Loucy (cell line): ENCODE measurements around the gene ZNF592.

Source experiments
- H2AFZ ChIP-seq: fragments of 200-600 bp; sonication (generic); 2 replicates; pipeline ENCODE4 v1.6.0; 2016; ENCODE audit warnings: antibody characterized with exemption, mild to moderate bottlenecking, low read length, moderate library complexity
- H3F3A ChIP-seq: fragments of 200-600 bp; 2 replicates; pipeline ENCODE4 v1.6.0; 2016; ENCODE audit warnings: antibody characterized with exemption, low read depth, mild to moderate bottlenecking
- H3K27me3 ChIP-seq: fragments of 200-600 bp; sonication (generic); 2 replicates; pipeline ENCODE4 v1.6.1; 2014; ENCODE audit warnings: low read length, mild to moderate bottlenecking; ENCODE audit not compliant: insufficient read depth, poor library complexity, severe bottlenecking
- H3K36me3 ChIP-seq: fragments of 200-600 bp; sonication (generic); 2 replicates; pipeline ENCODE4 v1.6.1; 2016; ENCODE audit warnings: low read length; ENCODE audit not compliant: insufficient read depth
- H3K4me1 ChIP-seq: fragments of 200-600 bp; sonication (generic); 2 replicates; pipeline ENCODE4 v1.5.1; 2014; ENCODE audit warnings: low read length, mild to moderate bottlenecking; ENCODE audit not compliant: insufficient read depth, poor library complexity, severe bottlenecking
- H3K4me2 ChIP-seq: fragments of 200-600 bp; sonication (generic); 2 replicates; pipeline ENCODE4 v1.6.0; 2014; ENCODE audit warnings: antibody characterized with exemption, low read length, low read depth, mild to moderate bottlenecking; ENCODE audit not compliant: poor library complexity, severe bottlenecking
- H3K4me3 ChIP-seq: fragments of 200-600 bp; sonication (generic); 2 replicates; pipeline ENCODE4 v1.5.1; 2014; ENCODE audit warnings: low read length, mild to moderate bottlenecking, mixed read lengths; ENCODE audit not compliant: poor library complexity, severe bottlenecking
- H3K79me2 ChIP-seq: fragments of 200-600 bp; sonication (generic); 2 replicates; pipeline ENCODE4 v1.6.1; 2014; ENCODE audit warnings: low read length; ENCODE audit not compliant: insufficient read depth
- H3K9ac ChIP-seq: fragments of 200-600 bp; sonication (generic); 2 replicates; pipeline ENCODE4 v1.6.0; 2014; ENCODE audit warnings: mild to moderate bottlenecking, low read depth, low read length, moderate library complexity; ENCODE audit not compliant: poor library complexity, severe bottlenecking
- H3K9me2 ChIP-seq: fragments of 200-600 bp; sonication (generic); replicated peaks from 2 replicates; pipeline ENCODE4 v1.6.1; 2016; ENCODE audit warnings: low read depth, low read length, mixed read lengths
- H3K9me3 ChIP-seq: fragments of 200-600 bp; sonication (generic); 2 replicates; pipeline ENCODE4 v1.6.1; 2014; ENCODE audit warnings: mild to moderate bottlenecking, antibody characterized with exemption, low read length, low read depth; ENCODE audit not compliant: insufficient read depth
- H4K20me1 ChIP-seq: fragments of 200-600 bp; sonication (generic); 2 replicates; pipeline ENCODE4 v1.6.0; 2014; ENCODE audit warnings: antibody characterized with exemption, low read length, mild to moderate bottlenecking; ENCODE audit not compliant: insufficient read depth, poor library complexity, severe bottlenecking
- EZH2phosphoT487 ChIP-seq: fragments of 200-600 bp; IDR thresholded peaks from 2 replicates; pipeline ENCODE4 v1.6.1; 2018; ENCODE audit warnings: antibody characterized with exemption, mild to moderate bottlenecking, moderate library complexity, borderline replicate concordance
- TF ChIP-seq, protein P1 (sequence below): fragments of 200-600 bp; sonication (generic); conservative IDR thresholded peaks from 2 replicates; pipeline ENCODE4 v1.5.1; 2014; ENCODE audit warnings: mild to moderate bottlenecking, antibody characterized with exemption, low read length

Gene ZNF592

DNA sequence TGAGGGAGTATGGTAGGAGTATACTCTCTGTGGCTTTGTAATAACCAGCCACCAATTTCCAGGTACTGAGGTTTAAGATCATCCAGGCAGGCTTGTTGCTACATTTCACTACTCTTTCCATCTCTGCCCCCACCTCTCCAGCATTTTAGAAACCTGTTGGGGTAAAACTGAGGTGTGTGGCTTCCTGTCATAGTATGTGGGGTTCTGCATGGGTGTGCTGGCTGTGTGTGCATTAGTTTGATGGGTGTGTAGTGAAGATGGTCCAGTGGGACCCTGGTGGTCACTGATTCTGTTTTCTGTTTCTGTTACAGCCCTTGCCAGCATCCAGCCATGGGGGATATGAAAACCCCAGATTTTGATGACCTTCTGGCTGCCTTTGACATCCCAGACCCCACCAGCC lies 34.0 kb downstream of the ZNF592 start:
- H3K4me2 ChIP-seq: no peak overlapping the region
- H3K27me3 ChIP-seq: no peaks in the 10 kb centered on the region
- no peaks in the 10 kb centered on the region for H3K4me1 ChIP-seq
- peaks cover 69% of the 10 kb centered on the region; the same call in 1 of the 2 replicates for H3K36me3 ChIP-seq
- H3F3A ChIP-seq: no peaks in the 10 kb centered on the region
- H3K4me3 ChIP-seq: no peak overlapping the region
- no peak for TF ChIP-seq EZH2phosphoT487
- TF ChIP-seq, protein P1, sequence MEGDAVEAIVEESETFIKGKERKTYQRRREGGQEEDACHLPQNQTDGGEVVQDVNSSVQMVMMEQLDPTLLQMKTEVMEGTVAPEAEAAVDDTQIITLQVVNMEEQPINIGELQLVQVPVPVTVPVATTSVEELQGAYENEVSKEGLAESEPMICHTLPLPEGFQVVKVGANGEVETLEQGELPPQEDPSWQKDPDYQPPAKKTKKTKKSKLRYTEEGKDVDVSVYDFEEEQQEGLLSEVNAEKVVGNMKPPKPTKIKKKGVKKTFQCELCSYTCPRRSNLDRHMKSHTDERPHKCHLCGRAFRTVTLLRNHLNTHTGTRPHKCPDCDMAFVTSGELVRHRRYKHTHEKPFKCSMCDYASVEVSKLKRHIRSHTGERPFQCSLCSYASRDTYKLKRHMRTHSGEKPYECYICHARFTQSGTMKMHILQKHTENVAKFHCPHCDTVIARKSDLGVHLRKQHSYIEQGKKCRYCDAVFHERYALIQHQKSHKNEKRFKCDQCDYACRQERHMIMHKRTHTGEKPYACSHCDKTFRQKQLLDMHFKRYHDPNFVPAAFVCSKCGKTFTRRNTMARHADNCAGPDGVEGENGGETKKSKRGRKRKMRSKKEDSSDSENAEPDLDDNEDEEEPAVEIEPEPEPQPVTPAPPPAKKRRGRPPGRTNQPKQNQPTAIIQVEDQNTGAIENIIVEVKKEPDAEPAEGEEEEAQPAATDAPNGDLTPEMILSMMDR: no peak
- peaks cover 38% of the 10 kb centered on the region; the same call in 1 of the 2 replicates for H3K79me2 ChIP-seq
- no peak overlapping the region for H2AFZ ChIP-seq
- no peaks in the 10 kb centered on the region for H3K9me2 ChIP-seq
- H3K9ac ChIP-seq: no peak overlapping the region
- H3K9me3 ChIP-seq: no peaks in the 10 kb centered on the region
- H4K20me1 ChIP-seq: peaks cover 4% of the 10 kb centered on the region

DNA sequence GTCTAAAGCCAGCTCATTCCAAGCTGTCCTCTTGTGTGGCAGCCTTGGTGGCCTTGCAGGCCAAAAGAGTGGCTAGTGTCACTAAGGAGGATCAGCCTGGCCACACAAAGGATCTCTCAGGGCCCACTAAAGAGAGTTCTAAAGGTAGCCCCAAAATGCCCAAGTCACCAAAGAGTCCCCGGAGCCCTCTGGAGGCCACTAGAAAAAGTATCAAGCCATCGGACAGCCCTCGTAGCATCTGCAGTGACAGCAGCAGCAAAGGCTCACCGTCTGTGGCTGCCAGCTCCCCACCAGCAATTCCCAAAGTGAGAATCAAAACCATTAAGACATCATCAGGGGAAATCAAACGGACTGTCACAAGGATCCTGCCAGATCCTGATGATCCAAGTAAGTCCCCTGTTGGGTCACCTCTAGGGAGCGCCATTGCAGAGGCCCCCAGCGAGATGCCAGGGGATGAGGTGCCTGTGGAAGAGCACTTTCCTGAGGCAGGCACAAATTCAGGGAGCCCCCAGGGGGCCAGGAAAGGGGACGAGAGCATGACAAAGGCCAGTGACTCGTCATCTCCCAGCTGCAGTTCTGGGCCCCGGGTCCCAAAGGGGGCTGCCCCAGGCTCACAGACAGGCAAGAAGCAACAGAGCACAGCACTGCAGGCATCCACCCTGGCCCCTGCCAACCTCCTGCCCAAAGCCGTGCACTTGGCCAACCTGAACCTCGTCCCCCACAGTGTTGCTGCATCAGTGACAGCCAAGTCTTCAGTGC lies 35.3 kb downstream of the ZNF592 start:
- TF ChIP-seq EZH2phosphoT487: no peak
- TF ChIP-seq, protein P1: peak; percentile 40

DNA sequence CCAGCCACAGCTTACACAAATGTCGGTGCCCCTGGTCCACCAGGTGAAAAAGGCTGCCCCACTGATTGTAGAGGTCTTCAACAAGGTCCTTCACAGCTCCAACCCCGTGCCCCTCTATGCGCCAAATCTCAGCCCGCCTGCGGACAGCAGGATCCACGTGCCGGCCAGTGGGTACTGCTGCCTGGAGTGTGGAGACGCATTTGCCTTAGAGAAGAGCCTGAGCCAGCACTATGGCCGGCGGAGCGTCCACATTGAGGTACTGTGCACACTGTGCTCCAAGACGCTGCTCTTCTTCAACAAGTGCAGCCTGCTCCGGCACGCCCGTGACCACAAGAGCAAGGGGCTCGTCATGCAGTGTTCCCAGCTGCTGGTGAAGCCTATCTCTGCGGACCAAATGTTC lies 35.9 kb downstream of the ZNF592 start:
- H3K36me3 ChIP-seq: peaks cover 77% of the 10 kb centered on the region; the same call in 1 of the 2 replicates
- H3K9ac ChIP-seq: no peak overlapping the region
- H3K9me2 ChIP-seq: no peaks in the 10 kb centered on the region
- no peaks in the 10 kb centered on the region for H3F3A ChIP-seq
- H3K27me3 ChIP-seq: no peaks in the 10 kb centered on the region
- H3K4me2 ChIP-seq: no peak overlapping the region
- no peaks in the 10 kb centered on the region for H3K9me3 ChIP-seq
- H3K4me3 ChIP-seq: no peak overlapping the region
- H4K20me1 ChIP-seq: peaks cover 18% of the 10 kb centered on the region
- H2AFZ ChIP-seq: no peak overlapping the region
- no peaks in the 10 kb centered on the region for H3K4me1 ChIP-seq
- peaks cover 46% of the 10 kb centered on the region; the same call in 1 of the 2 replicates for H3K79me2 ChIP-seq
- no peak for TF ChIP-seq EZH2phosphoT487
- TF ChIP-seq, protein P1: no peak

More for the DNA sequence above, 35.3 kb downstream of the ZNF592 start:
- Histone ChIP-seq H3K4me3 (no peak overlapping the region), H2AFZ (no peak overlapping the region), H3K79me2 (peaks cover 41% of the 10 kb centered on the region; the same call in 1 of the 2 replicates), H4K20me1 (peaks cover 13% of the 10 kb centered on the region), H3K9me2 (no peaks in the 10 kb centered on the region), H3K9me3 (no peaks in the 10 kb centered on the region), H3K9ac (no peak overlapping the region), H3F3A (no peaks in the 10 kb centered on the region), H3K27me3 (no peaks in the 10 kb centered on the region), H3K4me1 (no peaks in the 10 kb centered on the region), H3K4me2 (no peak overlapping the region), H3K36me3 (peaks cover 74% of the 10 kb centered on the region; the same call in 1 of the 2 replicates)
